Caco-2 (cell line): ENCODE results near the gene PLEKHA8. TPM values are rescaled to one million over a fixed set of nuclear protein-coding genes. Genes with fewer than 3 reads are reported as not detected.
A peak's percentile ranks its signal among the peaks of the same experiment; 100 is the strongest.

Source experiments
- BruUV-seq: library from RNA; stranded (reverse); fragments of 400-500 nt; replicated peaks from 2 replicates; lab custom pipeline; 2021; lab: Mats Ljungman, UMichigan
- CTCF ChIA-PET: fragments of 300-600 bp; sonication (Branson Sonifier 250); formaldehyde crosslinking; loops from one replicate; lab custom pipeline; 2022; ENCODE audit warnings: antibody characterized with exemption; lab: Charles Lee
- POLR2A ChIA-PET: fragments of 300-600 bp; sonication (Branson Sonifier 250); formaldehyde crosslinking; loops from one replicate; lab custom pipeline; 2022; ENCODE audit warnings: antibody characterized with exemption; lab: Charles Lee
- DNase-seq, 2 experiments: peaks; one replicate each; pipeline versions ENCODE4 v3.0.0 to v3.0.0-alpha.2; 2020 to 2022
- H3K27me3 ChIP-seq: replicated peaks from 2 replicates; pipeline ENCODE4 v1.6.0; 2011; ENCODE audit warnings: low read length; ENCODE audit not compliant: control insufficient read depth, insufficient read depth
- H3K36me3 ChIP-seq: 2 replicates; pipeline ENCODE4 v1.5.1; 2011; ENCODE audit warnings: low read length; ENCODE audit not compliant: control insufficient read depth, insufficient read depth
- H3K4me1 ChIP-seq: fragments of 250-450 bp; sonication (Bioruptor Pico); 2 replicates; pipeline ENCODE4 v1.5.1; 2020; ENCODE audit warnings: mild to moderate bottlenecking
- H3K4me3 ChIP-seq: 2 replicates; pipeline ENCODE4 v1.5.1; 2011; ENCODE audit warnings: low read depth, mild to moderate bottlenecking, control low read depth, low read length
- H3K9me3 ChIP-seq: fragments of 250-450 bp; sonication (Bioruptor Pico); 2 replicates; pipeline ENCODE4 v1.5.1; 2020; ENCODE audit warnings: mild to moderate bottlenecking, moderate library complexity
- H3K27ac Mint-ChIP-seq: one replicate; pipeline ENCODE4 v1.8.0; 2022; ENCODE audit warnings: mixed read lengths; ENCODE audit not compliant: unreplicated experiment
- H3K27me3 Mint-ChIP-seq: one replicate; pipeline ENCODE4 v1.8.0; 2022; ENCODE audit warnings: mixed read lengths; ENCODE audit not compliant: insufficient read depth, unreplicated experiment
- H3K36me3 Mint-ChIP-seq: one replicate; pipeline ENCODE4 v1.8.0; 2022; ENCODE audit warnings: mild to moderate bottlenecking, mixed read lengths; ENCODE audit not compliant: insufficient read depth, unreplicated experiment
- H3K4me1 Mint-ChIP-seq: one replicate; pipeline ENCODE4 v1.8.0; 2022; ENCODE audit warnings: low read depth, mixed read lengths; ENCODE audit not compliant: unreplicated experiment
- H3K4me3 Mint-ChIP-seq: one replicate; pipeline ENCODE4 v1.8.0; 2022; ENCODE audit warnings: mild to moderate bottlenecking, moderate library complexity, mixed read lengths; ENCODE audit not compliant: unreplicated experiment
- H3K9me3 Mint-ChIP-seq: one replicate; pipeline ENCODE4 v1.8.0; 2022; ENCODE audit warnings: mixed read lengths; ENCODE audit not compliant: unreplicated experiment
- intact Hi-C: fragments of 100-400 bp; cut with micrococcal nuclease; formaldehyde crosslinking; loops from one replicate; pipeline ENCODE4 v1.10.0; 2022; ENCODE audit not compliant: unreplicated experiment
- total RNA-seq: library from RNA; stranded (reverse); gene quantifications from 2 replicates; pipeline ENCODE4 v1.2.3, GENCODE V29; 2022
- TF ChIP-seq, protein P1 (sequence below), 2 experiments: fragments of 200-600 bp in 1 of 2; IDR thresholded peaks; 1 replicate in 1 of 2; 2 replicates in 1 of 2; pipeline versions ENCODE4 v1.5.1 to v1.8.0; 2011 to 2022; ENCODE audit warnings: antibody characterized with exemption in 1 of 2, control low read depth in 1 of 2, inconsistent platforms in 1 of 2, low read depth in 1 of 2, low read length in 1 of 2, mild to moderate bottlenecking in 1 of 2, moderate library complexity in 1 of 2; ENCODE audit not compliant: insufficient read depth in 1 of 2, severe bottlenecking in 1 of 2, unreplicated experiment in 1 of 2

PLEKHA8 gene
- total RNA-seq, 1 experiment from 2014 or later: 32.5 TPM

DNA sequence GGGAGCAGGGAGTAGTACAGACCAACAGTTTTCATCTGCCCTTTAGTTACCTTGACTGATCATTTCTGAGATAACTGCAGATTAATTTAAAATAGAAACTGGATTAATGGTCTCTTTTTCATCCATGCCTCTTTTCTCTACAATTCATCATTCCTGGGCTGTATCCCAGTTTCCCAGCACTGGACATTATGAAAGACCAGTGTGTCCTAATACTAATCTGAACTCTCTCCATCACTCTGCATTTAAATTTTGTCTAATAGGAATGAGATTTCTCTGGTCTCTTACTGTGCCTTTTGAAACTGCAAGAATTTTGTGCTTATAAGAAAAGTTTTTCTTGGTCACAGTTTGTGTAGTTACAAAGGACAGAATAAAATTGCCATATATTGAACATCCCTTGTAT, 12.7 kb downstream of the PLEKHA8 start:
- DNase-seq: no peak

GRCh38 chr7:30041526-30042269, 13.5 kb downstream of the PLEKHA8 start:
- Mint-ChIP-seq H3K27me3 (no peaks in the 10 kb centered on the region), H3K4me1 (peaks cover 34% of the 10 kb centered on the region), H3K9me3 (no peaks in the 10 kb centered on the region), H3K36me3 (peaks cover 21% of the 10 kb centered on the region), H3K4me3 (peak overlapping the region; percentile 11), H3K27ac (peak overlapping the region; percentile 60)
- Histone ChIP-seq H3K4me3 (no peak overlapping the region), H3K4me1 (peaks cover 29% of the 10 kb centered on the region), H3K9me3 (no peaks in the 10 kb centered on the region), H3K36me3 (peaks cover 2% of the 10 kb centered on the region; the same call in 1 of the 2 replicates), H3K27me3 (no peaks in the 10 kb centered on the region)
- DNase-seq: peak; percentile 44 to 53
- ChIA-PET CTCF (interaction anchor here (1.4 kb wide), 1 partner anchor 20 kb away, joined by 7 read pairs; no protein-coding TSS in a partner anchor), POLR2A (interaction anchor here (0.6 kb wide), 1 partner anchor 18 kb away, joined by 3 read pairs; no protein-coding TSS in a partner anchor)
- intact Hi-C loops: no loop called here
- TF ChIP-seq, protein P1, sequence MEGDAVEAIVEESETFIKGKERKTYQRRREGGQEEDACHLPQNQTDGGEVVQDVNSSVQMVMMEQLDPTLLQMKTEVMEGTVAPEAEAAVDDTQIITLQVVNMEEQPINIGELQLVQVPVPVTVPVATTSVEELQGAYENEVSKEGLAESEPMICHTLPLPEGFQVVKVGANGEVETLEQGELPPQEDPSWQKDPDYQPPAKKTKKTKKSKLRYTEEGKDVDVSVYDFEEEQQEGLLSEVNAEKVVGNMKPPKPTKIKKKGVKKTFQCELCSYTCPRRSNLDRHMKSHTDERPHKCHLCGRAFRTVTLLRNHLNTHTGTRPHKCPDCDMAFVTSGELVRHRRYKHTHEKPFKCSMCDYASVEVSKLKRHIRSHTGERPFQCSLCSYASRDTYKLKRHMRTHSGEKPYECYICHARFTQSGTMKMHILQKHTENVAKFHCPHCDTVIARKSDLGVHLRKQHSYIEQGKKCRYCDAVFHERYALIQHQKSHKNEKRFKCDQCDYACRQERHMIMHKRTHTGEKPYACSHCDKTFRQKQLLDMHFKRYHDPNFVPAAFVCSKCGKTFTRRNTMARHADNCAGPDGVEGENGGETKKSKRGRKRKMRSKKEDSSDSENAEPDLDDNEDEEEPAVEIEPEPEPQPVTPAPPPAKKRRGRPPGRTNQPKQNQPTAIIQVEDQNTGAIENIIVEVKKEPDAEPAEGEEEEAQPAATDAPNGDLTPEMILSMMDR (IDR thresholded peaks at IDR 0.05; ENCODE audit: insufficient read depth in 1 of 2, low read depth in 1 of 2, low read length in 1 of 2, severe bottlenecking in 1 of 2, unreplicated experiment in 1 of 2): no peak
- BruUV-seq: no TSS peak

More for the DNA sequence above, 12.7 kb downstream of the PLEKHA8 start:
- Mint-ChIP-seq H3K9me3 (no peaks in the 10 kb centered on the region), H3K27me3 (no peaks in the 10 kb centered on the region), H3K4me3 (no peak overlapping the region), H3K36me3 (peaks cover 17% of the 10 kb centered on the region), H3K27ac (no peak overlapping the region), H3K4me1 (peaks cover 34% of the 10 kb centered on the region)
- Histone ChIP-seq H3K4me3 (no peak overlapping the region), H3K27me3 (no peaks in the 10 kb centered on the region), H3K9me3 (no peaks in the 10 kb centered on the region), H3K36me3 (no peaks in the 10 kb centered on the region; the same call in 1 of the 2 replicates), H3K4me1 (peaks cover 29% of the 10 kb centered on the region)
- CTCF ChIA-PET: interaction anchor here (1.4 kb wide), 1 partner anchor 21 kb away, joined by 7 read pairs; no protein-coding TSS in a partner anchor
- TF ChIP-seq, protein P1 (IDR thresholded peaks at IDR 0.05; ENCODE audit: insufficient read depth in 1 of 2, low read depth in 1 of 2, low read length in 1 of 2, severe bottlenecking in 1 of 2, unreplicated experiment in 1 of 2): no peak
- no TSS peak for BruUV-seq
- POLR2A ChIA-PET: interaction anchor here (0.6 kb wide), 1 partner anchor 18 kb away, joined by 7 read pairs; no protein-coding TSS in a partner anchor
- intact Hi-C loops: no loop called here

DNA sequence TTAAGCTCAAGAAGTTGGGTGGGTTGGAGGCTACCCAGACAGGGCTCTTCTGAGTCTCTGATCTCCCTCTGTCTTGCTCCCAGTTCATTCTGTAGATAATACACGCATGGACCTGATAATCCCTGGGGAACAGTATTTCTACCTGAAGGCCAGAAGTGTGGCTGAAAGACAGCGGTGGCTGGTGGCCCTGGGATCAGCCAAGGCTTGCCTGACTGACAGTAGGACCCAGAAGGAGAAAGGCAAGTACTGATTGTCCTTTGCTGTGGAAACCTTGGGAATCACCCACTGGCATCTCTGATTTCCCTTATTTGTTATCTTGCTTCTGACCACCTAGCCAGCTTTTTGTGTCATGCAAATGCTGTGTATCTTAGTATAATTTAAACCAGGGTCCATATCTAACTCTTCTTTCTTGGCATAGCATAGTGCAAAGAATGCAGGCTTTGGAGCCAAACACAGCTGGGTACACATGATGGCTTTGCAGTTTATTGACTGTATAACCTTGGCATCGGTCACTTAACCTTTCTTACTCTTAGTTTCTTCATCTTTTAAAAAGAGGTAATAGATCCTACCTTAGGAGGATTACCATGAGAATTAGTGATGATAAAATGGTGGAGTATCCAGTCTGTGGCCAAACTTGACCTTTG, 18.0 kb downstream of the PLEKHA8 start:
- H3K4me3 Mint-ChIP-seq: no peak overlapping the region
- H3K36me3 Mint-ChIP-seq: peaks cover 40% of the 10 kb centered on the region
- DNase-seq: no peak
- Histone ChIP-seq H3K4me3 (no peak overlapping the region), H3K36me3 (peaks cover 2% of the 10 kb centered on the region; the same call in 1 of the 2 replicates), H3K4me1 (peaks cover 11% of the 10 kb centered on the region), H3K27me3 (no peaks in the 10 kb centered on the region), H3K9me3 (no peaks in the 10 kb centered on the region)
- H3K4me1 Mint-ChIP-seq: peaks cover 9% of the 10 kb centered on the region
- no peaks in the 10 kb centered on the region for H3K27me3 Mint-ChIP-seq
- H3K9me3 Mint-ChIP-seq: no peaks in the 10 kb centered on the region
- TF ChIP-seq, protein P1 (IDR thresholded peaks at IDR 0.05; ENCODE audit: insufficient read depth in 1 of 2, low read depth in 1 of 2, low read length in 1 of 2, severe bottlenecking in 1 of 2, unreplicated experiment in 1 of 2): no peak
- no TSS peak for BruUV-seq
- ChIA-PET CTCF (no interaction called here), POLR2A (no interaction called here)
- intact Hi-C loops: no loop called here
- no peak overlapping the region for H3K27ac Mint-ChIP-seq
